HL-60/S4 treated with phorbol 12-myristate 13-acetate at 8.2 ng/mL for 4 days and 3 days (cell line): ENCODE measurements around the gene ZNF440.
"Not testable (repeated sequence)": the region's sequence is repeated elsewhere in the genome, so short reads cannot be mapped to it uniquely, and the experiment has no call there.

Experiments
- in situ Hi-C: fragments of 300-500 bp; cut with MboI; formaldehyde crosslinking; loops from 2 replicates; pipeline ENCODE4 v1.15.0; 2022; ENCODE audit warnings: low sequenced_read_pairs

The ZNF440 gene

DNA sequence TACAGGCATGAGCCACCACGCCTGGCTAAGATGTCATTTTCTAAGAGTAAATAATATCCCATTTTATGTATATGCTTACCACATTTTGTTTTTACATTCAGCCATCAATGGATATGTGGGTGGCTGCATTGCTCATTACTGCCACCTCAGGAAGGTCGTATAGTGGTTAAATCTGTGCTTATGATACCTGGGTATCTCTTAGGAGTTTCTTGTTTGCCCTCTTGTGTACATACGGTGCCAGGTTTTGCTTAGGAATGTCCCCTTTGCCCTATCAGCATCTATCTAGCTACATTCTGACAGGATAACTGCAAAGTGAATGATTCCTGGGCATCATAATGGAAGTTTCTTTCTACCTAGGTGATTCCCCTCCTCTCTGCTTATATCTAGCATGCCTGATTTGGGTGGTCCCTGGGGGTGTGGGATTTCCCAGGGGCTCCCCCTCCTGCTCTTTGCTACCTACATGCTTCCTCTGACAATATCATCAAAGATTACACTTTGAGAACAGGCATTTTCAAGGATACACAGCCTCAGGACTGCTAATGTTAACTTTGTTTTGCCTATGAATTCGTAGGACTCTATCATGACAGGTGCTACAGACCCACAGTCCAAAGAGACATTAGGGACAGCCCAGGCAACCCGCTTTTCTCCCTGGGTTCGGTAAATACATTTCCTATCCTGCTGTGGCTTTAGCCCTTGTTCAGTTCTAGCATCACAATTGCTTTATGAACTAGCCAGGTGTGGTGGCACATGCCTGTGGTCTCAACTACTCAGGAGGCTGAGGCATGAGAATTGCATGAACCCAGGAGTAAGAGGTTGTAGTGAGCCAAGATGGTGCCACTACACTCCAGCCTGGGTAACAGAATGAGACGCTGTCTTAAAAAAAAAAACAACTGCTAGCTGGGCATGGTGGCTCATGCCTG lies 15.1 kb downstream of the ZNF440 start:
- in situ Hi-C loops, result not testable (repeated sequence)

GRCh38 chr19:11832253-11832912 lies 18.3 kb downstream of the ZNF440 start:
- in situ Hi-C loops, result no loop called here

DNA sequence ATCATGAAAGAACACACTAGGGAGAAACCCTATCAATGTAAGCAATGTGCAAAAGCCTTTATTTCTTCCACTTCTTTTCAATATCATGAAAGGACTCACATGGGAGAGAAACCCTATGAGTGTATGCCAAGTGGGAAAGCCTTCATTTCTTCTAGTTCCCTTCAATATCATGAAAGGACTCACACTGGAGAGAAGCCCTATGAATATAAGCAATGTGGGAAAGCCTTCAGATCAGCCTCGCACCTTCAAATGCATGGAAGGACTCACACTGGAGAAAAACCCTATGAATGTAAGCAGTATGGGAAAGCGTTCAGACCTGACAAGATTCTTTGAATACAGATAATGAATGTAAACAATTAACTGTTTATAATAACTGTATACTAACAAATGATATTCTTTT lies 19.5 kb downstream of the ZNF440 start:
- in situ Hi-C loops, result no loop called here

GRCh38 chr19:11835626-11836066 lies 21.6 kb downstream of the ZNF440 start:
- in situ Hi-C loops, result not testable (repeated sequence)

- in situ Hi-C loops, result no loop called here
Observed at GRCh38 chr19:11843722-11844121, 29.6 kb downstream of the ZNF440 start.

- in situ Hi-C loops, result not testable (repeated sequence)
Observed at GRCh38 chr19:11847615-11848014, 33.5 kb downstream of the ZNF440 start.

DNA sequence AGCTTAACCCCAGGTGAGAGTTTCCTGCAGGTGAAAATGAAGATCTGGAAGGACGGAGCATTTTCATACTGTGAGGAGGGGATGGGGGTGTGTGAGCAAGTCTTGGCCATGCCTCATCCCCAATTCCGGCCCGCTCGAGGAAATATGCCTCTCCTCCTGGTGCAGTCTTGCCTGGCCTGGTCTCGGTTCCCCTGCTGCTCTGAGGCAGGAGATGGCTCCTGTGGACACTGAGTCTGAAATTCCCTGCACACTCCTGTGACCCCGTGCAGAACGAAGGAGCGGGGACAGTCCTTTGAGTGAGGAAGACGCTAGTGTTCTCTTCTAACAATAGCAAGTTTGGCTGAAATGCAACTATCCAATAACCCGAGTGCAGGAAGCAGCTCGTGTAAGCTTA lies 34.1 kb downstream of the ZNF440 start:
- in situ Hi-C loops, result no loop called here

- in situ Hi-C loops, result no loop called here
Observed at GRCh38 chr19:11848594-11849469, 34.8 kb downstream of the ZNF440 start, which contains the start of gene ZNF439. Gene ZNF439 (plus strand): TSS chr19:11848726. CDS start chr19:11848868, 142 bp downstream.

GRCh38 chr19:11850289-11850688 lies 36.2 kb downstream of the ZNF440 start:
- in situ Hi-C loops, result not testable (repeated sequence)

DNA sequence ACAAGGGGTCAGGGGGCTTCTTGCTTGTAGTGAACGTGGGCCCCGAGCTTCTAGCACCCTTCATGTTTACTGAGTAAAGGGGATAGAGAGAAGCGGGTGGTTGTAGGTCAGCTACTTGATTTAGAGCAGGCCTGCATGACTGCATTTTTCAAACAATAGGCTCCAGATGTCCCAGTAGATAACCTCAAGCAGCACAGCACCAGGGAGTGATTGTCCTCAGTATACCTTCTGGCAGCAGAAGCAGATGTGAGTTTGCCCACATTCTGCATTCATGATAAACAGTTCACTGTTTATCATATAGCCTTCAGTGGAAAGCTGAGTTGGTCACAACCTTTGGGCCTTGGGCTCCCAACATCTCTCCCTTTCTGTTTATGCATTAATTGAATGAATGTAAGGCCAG lies 39.3 kb downstream of the ZNF440 start:
- in situ Hi-C loops, result no loop called here

GRCh38 chr19:11856596-11857250 lies 42.6 kb downstream of the ZNF440 start:
- in situ Hi-C loops, result no loop called here

GRCh38 chr19:11860721-11861120 lies 46.6 kb downstream of the ZNF440 start:
- in situ Hi-C loops, result no loop called here

DNA sequence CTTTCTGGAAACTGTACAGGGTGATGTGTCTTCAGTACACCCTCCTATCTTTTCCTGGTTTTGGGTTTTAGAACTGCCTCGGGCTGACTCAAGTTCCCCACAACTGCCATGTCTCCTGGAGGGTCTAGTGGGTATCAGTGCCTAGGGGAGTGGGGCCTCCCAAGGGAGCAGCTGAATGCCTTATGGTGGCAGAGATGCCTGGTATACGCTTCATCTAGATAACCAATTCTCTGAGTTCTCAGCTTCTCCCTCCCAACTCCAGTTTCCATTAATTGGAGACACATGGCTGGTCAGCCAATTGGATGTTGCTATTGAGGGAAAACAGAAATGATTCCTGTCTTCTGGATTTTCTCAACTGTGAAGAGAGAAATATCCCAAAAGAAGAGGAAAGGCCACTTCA lies 47.2 kb downstream of the ZNF440 start:
- in situ Hi-C loops, result no loop called here

GRCh38 chr19:11867766-11868165 lies 53.7 kb downstream of the ZNF440 start:
- in situ Hi-C loops, result not testable (repeated sequence)

- in situ Hi-C loops, result no loop called here
Observed at GRCh38 chr19:11868188-11868587, 54.1 kb downstream of the ZNF440 start.

DNA sequence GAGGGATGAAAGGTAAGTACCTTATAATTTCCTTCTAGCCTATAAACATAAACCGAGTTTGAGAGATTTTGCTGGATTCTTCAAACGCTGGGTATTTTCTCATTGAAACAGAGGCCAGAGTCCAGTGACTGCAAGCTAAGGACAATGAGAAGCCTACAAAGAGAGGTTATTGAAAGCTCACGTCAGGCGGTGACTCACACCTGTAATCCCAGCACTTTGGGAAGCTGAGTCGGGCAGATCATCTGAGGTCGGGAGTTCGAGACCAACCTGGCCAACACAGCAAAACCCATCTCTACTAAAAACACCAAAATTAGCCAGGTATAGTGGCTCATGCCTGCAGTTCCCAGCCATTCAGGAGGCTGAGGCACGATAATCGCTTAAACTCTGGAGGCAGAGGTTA lies 58.6 kb downstream of the ZNF440 start:
- in situ Hi-C loops, result no loop called here

GRCh38 chr19:11873762-11874161 lies 59.7 kb downstream of the ZNF440 start:
- in situ Hi-C loops, result no loop called here

DNA sequence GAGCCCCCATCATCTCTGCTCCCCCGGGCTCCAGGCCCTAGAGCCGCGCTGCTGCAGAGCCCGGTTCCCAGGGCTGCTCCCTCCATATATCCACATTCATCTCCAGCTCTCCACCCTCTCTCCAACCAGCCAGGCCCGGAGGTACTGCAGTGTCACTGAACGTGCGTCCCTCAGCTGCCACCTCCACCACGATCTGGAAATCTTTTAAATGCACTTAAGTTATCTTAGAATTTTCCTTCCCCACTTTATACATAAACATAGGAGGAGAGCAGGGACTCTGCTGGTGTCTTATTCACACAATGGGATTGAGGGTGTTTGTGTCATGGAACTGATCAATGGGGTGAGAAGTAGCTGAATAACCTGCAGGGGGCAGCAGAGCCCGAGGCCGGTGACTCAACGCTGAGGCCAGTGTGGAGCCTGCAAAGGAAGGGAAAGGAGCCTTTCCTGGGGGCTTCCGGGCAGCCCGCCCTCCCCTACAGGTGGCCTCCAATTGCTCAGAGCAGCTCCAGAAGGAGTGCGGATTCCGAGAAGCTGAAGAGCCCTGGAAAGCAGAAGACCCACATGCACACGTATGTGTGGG lies 65.7 kb downstream of the ZNF440 start:
- in situ Hi-C loops, result not testable (repeated sequence)

DNA sequence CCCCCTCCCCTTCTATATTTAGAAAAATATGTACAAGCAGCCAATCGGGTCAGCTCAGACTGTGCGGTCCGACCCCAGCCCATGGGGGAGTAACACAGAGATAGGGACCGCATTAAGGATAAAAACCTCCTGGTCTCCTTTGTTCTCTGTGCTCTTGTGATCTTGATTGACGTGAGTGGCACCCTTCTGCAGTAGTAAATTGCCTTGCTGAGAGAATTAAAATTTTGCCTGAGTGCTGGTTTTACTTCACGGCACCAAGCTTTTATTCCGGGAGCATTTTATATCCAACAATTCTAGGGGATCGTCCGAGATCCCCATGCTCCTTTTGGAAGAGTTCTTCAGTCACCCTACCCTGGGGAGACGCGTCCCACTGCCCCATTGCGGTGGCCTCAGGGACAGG lies 66.5 kb downstream of the ZNF440 start:
- in situ Hi-C loops, result no loop called here

DNA sequence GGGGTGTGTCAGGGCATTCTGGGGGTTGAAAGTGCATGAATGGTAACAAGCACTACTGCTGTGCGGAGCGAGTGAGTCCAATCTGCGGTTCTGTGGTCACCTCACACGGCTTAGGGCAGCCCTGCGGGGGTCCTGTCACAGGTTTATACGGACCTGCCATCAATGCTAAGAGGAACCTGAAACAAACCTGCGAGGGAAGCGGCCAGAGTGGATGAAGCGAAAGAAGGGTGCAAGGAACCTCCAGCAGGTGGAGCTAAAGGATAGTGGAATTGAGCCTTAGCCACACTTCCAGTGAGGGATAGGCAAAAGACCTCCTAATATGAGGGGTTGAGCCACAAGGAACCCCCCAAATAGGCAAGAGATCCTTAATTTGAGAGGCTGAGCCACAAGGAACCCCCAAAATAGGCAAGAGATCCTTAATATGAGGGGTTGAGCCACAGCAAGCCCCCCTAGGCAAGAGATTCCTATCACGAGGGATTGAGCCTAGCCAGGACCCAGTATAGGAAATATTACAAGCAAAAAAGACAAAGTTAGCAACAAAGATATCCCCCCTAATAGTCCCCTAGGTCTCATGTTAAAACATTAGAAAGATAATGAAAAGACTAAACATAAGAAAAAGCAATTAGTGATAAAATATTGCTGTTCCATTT lies 67.2 kb downstream of the ZNF440 start:
- in situ Hi-C loops, result no loop called here
